ENCODE measurements around the gene OR5A1.

Gene OR5A1

DNA sequence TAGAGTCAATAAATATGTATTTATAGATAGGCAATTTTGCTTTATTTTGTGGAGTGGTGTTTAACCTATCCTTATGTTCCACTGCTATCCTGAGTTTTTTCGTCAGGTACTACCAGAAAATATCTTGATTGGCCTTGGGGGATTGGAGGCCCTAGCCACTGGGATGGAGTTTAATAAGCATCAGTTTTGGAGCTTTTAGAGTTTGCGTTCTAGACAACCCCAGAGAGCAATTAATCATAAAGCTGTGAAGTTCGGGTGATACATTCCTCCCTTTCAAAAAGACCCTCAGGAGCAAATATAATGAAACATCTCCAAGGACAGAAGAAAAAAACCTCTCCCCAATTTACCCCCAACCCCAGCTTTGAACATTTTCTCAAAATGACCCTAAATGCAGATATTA lies at the start of gene OR5A1:
Gene OR5A1 (plus strand): TSS at position 301 of the 400 bp plus-strand sequence. CDS start 6,700 bp downstream, outside the sequence.
- TF ChIP-seq, protein P1, sequence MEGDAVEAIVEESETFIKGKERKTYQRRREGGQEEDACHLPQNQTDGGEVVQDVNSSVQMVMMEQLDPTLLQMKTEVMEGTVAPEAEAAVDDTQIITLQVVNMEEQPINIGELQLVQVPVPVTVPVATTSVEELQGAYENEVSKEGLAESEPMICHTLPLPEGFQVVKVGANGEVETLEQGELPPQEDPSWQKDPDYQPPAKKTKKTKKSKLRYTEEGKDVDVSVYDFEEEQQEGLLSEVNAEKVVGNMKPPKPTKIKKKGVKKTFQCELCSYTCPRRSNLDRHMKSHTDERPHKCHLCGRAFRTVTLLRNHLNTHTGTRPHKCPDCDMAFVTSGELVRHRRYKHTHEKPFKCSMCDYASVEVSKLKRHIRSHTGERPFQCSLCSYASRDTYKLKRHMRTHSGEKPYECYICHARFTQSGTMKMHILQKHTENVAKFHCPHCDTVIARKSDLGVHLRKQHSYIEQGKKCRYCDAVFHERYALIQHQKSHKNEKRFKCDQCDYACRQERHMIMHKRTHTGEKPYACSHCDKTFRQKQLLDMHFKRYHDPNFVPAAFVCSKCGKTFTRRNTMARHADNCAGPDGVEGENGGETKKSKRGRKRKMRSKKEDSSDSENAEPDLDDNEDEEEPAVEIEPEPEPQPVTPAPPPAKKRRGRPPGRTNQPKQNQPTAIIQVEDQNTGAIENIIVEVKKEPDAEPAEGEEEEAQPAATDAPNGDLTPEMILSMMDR (IDR thresholded peaks at IDR 0.05; ENCODE audit: extremely low read depth, missing control alignments), result no peak
- DNase-seq (ENCODE audit: low spot score), result no peak

DNA sequence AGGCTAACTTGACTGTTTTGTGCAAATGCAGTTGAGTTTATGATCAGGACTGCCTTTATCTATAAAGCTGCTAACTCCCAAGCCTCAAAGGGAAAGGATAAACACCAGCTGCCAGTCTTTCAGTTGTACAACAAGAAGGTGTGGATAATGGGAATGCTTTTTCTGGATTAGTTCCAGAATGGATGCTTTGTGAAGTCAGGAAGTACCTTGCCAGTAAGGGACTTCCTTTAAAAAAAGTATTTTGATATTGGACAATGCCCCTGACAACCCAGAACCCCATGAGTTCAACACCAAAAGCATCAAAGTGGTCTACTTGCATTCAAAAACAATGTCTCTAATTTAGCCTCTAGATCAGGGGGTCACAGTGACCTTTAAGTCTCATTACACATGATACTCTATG lies 42.1 kb upstream of the OR5A1 start:
- TF ChIP-seq, protein P1 (IDR thresholded peaks at IDR 0.05; ENCODE audit: extremely low read depth, missing control alignments), result no peak

DNA sequence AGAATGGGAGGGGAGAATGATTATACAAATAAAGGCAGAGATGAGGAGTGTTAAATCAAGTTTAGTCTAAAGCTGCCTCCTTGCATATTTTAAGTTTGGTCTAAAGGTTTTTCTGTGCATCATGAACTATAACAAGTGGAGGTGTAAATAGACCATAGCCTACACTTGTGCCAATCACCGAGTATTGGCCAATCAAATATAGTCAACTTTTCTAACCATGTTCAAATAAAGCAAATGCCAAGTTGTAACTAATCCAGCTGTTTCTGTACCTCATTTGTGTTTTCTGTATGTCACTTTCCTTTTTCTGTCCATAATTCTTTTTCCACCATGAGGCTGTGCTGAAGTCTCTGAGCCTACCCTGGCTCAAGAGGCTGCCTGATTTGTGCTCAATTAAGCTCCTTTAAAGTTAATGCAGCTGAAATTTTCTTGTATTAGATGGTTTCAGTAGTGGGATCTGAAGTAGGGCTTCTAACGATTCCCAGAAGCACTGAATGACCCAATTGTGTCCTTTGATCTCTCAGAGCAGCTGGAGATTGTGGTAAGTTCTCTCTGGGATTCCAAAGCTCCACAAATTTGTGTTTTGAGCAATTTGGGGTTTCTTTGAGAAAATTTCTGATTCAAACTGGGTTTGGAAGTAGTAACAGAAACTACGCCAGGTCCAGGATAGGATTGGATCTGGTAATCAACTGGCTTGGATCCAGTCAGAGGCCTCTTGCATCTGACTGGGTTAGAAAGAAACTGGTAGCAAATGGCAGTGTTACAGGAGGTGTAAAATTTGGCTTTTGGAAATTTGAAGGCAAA lies 35.6 kb upstream of the OR5A1 start:
- DNase-seq (ENCODE audit: low spot score), result no peak
- TF ChIP-seq, protein P1 (IDR thresholded peaks at IDR 0.05; ENCODE audit: extremely low read depth, missing control alignments), result no peak

More for the DNA sequence above, 42.1 kb upstream of the OR5A1 start:
- DNase-seq (ENCODE audit: low spot score), result no peak

DNA sequence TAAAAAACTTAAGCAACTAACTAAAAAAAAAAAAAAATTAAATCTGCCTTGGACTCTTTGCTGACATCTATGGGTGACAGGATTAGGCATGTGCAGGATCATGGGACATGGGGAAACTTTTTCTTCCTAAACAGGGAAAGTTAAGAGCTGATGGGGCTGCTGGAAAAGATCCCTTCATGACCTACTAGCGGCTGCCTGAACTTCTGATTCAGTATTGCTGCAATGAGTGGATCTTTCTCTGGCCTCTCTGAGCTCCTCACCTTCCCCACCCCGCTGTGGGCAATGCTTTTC lies 35.1 kb upstream of the OR5A1 start:
- DNase-seq (ENCODE audit: low spot score), result no peak
- TF ChIP-seq, protein P1 (IDR thresholded peaks at IDR 0.05; ENCODE audit: extremely low read depth, missing control alignments), result no peak

DNA sequence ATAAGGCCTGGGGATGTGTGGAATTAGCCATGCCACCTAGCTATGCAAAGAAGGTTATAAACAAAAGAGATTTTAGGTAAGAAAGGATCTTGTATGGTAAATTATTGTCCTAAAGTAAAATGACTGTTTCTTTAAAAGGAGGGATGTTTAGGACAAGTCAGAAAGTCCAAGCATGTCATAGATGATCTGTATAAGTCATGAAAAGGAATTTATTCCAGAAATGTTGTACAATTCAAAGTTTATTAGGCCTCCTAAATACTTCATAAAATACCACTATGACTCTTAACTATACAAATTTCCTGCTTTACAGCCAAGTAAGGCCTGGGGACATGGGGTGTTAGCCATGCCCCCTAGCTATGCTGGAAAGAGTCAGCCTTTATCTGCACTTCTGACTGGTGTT lies 32.7 kb upstream of the OR5A1 start:
- TF ChIP-seq, protein P1 (IDR thresholded peaks at IDR 0.05; ENCODE audit: extremely low read depth, missing control alignments), result no peak
- no peak for DNase-seq (ENCODE audit: low spot score)

DNA sequence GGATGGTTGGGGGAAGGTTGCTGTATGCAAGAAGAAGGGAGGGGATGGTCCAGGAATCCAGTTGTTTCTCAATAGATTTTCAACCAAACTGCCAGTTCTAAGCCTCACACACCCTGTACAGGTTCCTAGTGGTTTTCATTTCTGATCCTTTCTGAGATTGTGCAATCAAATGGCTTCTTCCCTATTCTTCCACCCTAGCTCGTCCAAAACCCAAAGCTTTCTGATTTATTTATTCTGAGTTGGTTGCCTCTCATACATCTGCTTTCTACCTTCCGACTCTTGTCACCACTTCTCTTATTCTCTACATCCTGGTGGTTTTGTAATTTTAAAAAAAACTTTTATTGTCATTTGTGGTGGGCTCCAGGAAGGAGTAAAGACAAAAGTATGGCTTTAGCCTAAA lies 22.6 kb upstream of the OR5A1 start:
- no peak for DNase-seq (ENCODE audit: low spot score)
- TF ChIP-seq, protein P1 (IDR thresholded peaks at IDR 0.05; ENCODE audit: extremely low read depth, missing control alignments), result no peak

DNA sequence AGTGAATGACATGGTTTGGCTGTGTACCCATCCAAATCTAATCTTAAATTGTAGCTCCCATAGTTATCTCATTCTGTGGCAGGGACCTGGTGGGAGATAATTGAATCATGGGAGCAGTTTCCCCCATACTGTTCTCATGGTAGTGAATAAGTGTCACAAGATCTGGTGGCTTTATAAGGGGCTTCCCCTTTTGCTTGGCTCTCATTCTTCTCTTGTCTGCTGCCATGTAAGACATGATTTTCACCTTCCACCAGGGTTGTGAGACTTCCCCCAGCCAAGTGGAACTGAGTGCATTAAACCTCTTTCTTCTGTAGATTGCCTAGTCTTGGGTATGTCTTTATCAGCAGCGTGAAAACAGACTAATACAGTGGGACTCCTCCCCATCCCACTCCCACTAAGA lies 21.2 kb upstream of the OR5A1 start:
- no peak for DNase-seq (ENCODE audit: low spot score)
- TF ChIP-seq, protein P1 (IDR thresholded peaks at IDR 0.05; ENCODE audit: extremely low read depth, missing control alignments), result no peak
